Activated CD4-positive, alpha-beta memory T cell treated with anti-CD3 and anti-CD28 coated beads for 36 hours (primary cell): ENCODE data around the gene OR8D4. TPM values are rescaled to one million over a fixed set of nuclear protein-coding genes. Genes with fewer than 3 reads are reported as not detected.

ENCODE experiments used
- CTCF ChIA-PET: fragments of 350-600 bp; sonication (Branson Sonifier 250); formaldehyde crosslinking; loops from one replicate; lab custom pipeline; 2021; ENCODE audit warnings: antibody characterized with exemption, inconsistent platforms; lab: Charles Lee
- POLR2A ChIA-PET: fragments of 350-600 bp; sonication (Branson Sonifier 250); formaldehyde crosslinking; loops from one replicate; lab custom pipeline; 2021; ENCODE audit warnings: antibody characterized with exemption; lab: Charles Lee
- DNase-seq: peaks from one replicate; pipeline ENCODE4 v3.0.0-alpha.2; 2020
- H3K27ac Mint-ChIP-seq: one replicate; pipeline ENCODE4 v1.8.0; 2021; ENCODE audit warnings: mixed read lengths
- H3K27me3 Mint-ChIP-seq: one replicate; pipeline ENCODE4 v1.8.0; 2021; ENCODE audit warnings: mixed read lengths
- H3K36me3 Mint-ChIP-seq: one replicate; pipeline ENCODE4 v1.8.0; 2021; ENCODE audit warnings: mixed read lengths
- H3K4me1 Mint-ChIP-seq: one replicate; pipeline ENCODE4 v1.8.0; 2021; ENCODE audit warnings: low read depth, mixed read lengths
- H3K4me3 Mint-ChIP-seq: one replicate; pipeline ENCODE4 v1.8.0; 2021; ENCODE audit warnings: mild to moderate bottlenecking, mixed read lengths
- H3K9me3 Mint-ChIP-seq: one replicate; pipeline ENCODE4 v1.8.0; 2021; ENCODE audit warnings: mixed read lengths
- intact Hi-C: fragments of 100-400 bp; cut with micrococcal nuclease; formaldehyde crosslinking; loops from one replicate; pipeline ENCODE4 v1.15.1; 2023
- total RNA-seq, 2 experiments: library from RNA; stranded (reverse); gene quantifications; one replicate each; pipeline ENCODE4 v1.2.3, GENCODE V29; 2021

The OR8D4 gene
- total RNA-seq, 2 experiments from 2014 or later: not detected

GRCh38 chr11:123905826-123906225 lies 3.9 kb downstream of the OR8D4 start:
- H3K9me3 Mint-ChIP-seq: no peaks in the 10 kb centered on the region
- intact Hi-C loops: no loop called here
- H3K27ac Mint-ChIP-seq: no peak overlapping the region
- DNase-seq: no peak
- no peaks in the 10 kb centered on the region for H3K36me3 Mint-ChIP-seq
- H3K27me3 Mint-ChIP-seq: peaks cover 3% of the 10 kb centered on the region
- no peak overlapping the region for H3K4me3 Mint-ChIP-seq
- CTCF ChIA-PET: no interaction called here
- no peaks in the 10 kb centered on the region for H3K4me1 Mint-ChIP-seq
- POLR2A ChIA-PET: no interaction called here

- H3K27ac Mint-ChIP-seq: no peak overlapping the region
- H3K9me3 Mint-ChIP-seq: no peaks in the 10 kb centered on the region
- ChIA-PET CTCF (no interaction called here), POLR2A (no interaction called here)
- H3K4me1 Mint-ChIP-seq: no peaks in the 10 kb centered on the region
- intact Hi-C loops: no loop called here
- no peak overlapping the region for H3K4me3 Mint-ChIP-seq
- peaks cover 1% of the 10 kb centered on the region for H3K27me3 Mint-ChIP-seq
- DNase-seq: no peak
- no peaks in the 10 kb centered on the region for H3K36me3 Mint-ChIP-seq
These were observed 19.0 kb downstream of the OR8D4 start for GRCh38 chr11:123920943-123921342.

- Mint-ChIP-seq H3K4me1 (no peaks in the 10 kb centered on the region), H3K9me3 (no peaks in the 10 kb centered on the region), H3K4me3 (no peak overlapping the region), H3K27me3 (peaks cover 1% of the 10 kb centered on the region), H3K36me3 (no peaks in the 10 kb centered on the region), H3K27ac (no peak overlapping the region)
- ChIA-PET POLR2A (no interaction called here), CTCF (no interaction called here)
- no peak for DNase-seq
- intact Hi-C loops: no loop called here
These were observed 22.1 kb downstream of the OR8D4 start for GRCh38 chr11:123924027-123924426.

- Mint-ChIP-seq H3K4me1 (no peaks in the 10 kb centered on the region), H3K9me3 (no peaks in the 10 kb centered on the region), H3K36me3 (no peaks in the 10 kb centered on the region), H3K27ac (no peak within 1 kb of the TSS), H3K27me3 (no peaks in the 10 kb centered on the region), H3K4me3 (no peak within 1 kb of the TSS)
- POLR2A ChIA-PET: no interaction called here
- no peak for DNase-seq
- CTCF ChIA-PET: no interaction called here
- intact Hi-C loops: no loop called here
These were observed 37.4 kb downstream of the OR8D4 start, which contains the start of gene OR4D5 for GRCh38 chr11:123939317-123939716. Gene OR4D5 (plus strand): TSS chr11:123939617. CDS start chr11:123939617, 0 bp downstream.

- Mint-ChIP-seq H3K4me3 (no peak overlapping the region), H3K9me3 (no peaks in the 10 kb centered on the region), H3K4me1 (no peaks in the 10 kb centered on the region), H3K27me3 (no peaks in the 10 kb centered on the region), H3K27ac (no peak overlapping the region), H3K36me3 (no peaks in the 10 kb centered on the region)
- DNase-seq: no peak
- ChIA-PET POLR2A (no interaction called here), CTCF (no interaction called here)
- intact Hi-C loops: no loop called here
These were observed 40.4 kb downstream of the OR8D4 start for GRCh38 chr11:123942413-123942812.

GRCh38 chr11:123943738-123944137 lies 41.8 kb downstream of the OR8D4 start, which contains the start of gene OR6T1:
Gene OR6T1 (minus strand): TSS chr11:123943838. CDS start chr11:123943838, 0 bp downstream.
- DNase-seq: no peak
- ChIA-PET POLR2A (no interaction called here), CTCF (no interaction called here)
- Mint-ChIP-seq H3K4me3 (no peak within 1 kb of the TSS), H3K9me3 (no peaks in the 10 kb centered on the region), H3K4me1 (no peaks in the 10 kb centered on the region), H3K36me3 (no peaks in the 10 kb centered on the region), H3K27ac (no peak within 1 kb of the TSS), H3K27me3 (no peaks in the 10 kb centered on the region)
- intact Hi-C loops: no loop called here

- Mint-ChIP-seq H3K27me3 (no peaks in the 10 kb centered on the region), H3K27ac (no peak overlapping the region), H3K36me3 (no peaks in the 10 kb centered on the region), H3K9me3 (no peaks in the 10 kb centered on the region), H3K4me1 (no peaks in the 10 kb centered on the region), H3K4me3 (no peak overlapping the region)
- ChIA-PET CTCF (no interaction called here), POLR2A (no interaction called here)
- intact Hi-C loops: no loop called here
- no peak for DNase-seq
These were observed 43.2 kb downstream of the OR8D4 start for GRCh38 chr11:123945132-123945531.

- intact Hi-C loops: no loop called here
- no peak for DNase-seq
- Mint-ChIP-seq H3K27me3 (no peaks in the 10 kb centered on the region), H3K4me3 (no peak overlapping the region), H3K36me3 (no peaks in the 10 kb centered on the region), H3K9me3 (peaks cover 3% of the 10 kb centered on the region), H3K4me1 (no peaks in the 10 kb centered on the region), H3K27ac (no peak overlapping the region)
- POLR2A ChIA-PET: no interaction called here
- CTCF ChIA-PET: no interaction called here
These were observed 54.8 kb downstream of the OR8D4 start for GRCh38 chr11:123956752-123957151.

Other genes with a start within 250 kb of the OR8D4 start
- gene SCN3B, start 247.5 kb upstream of the OR8D4 start, total RNA-seq: not detected
- 1 to 10 TPM; 7.8 to 7.9 TPM for gene ZNF202, start 160.5 kb upstream of the OR8D4 start, total RNA-seq
- gene OR6X1, start 147.6 kb upstream of the OR8D4 start, total RNA-seq: not detected
- gene OR6M1, start 95.8 kb upstream of the OR8D4 start, total RNA-seq: not detected
- gene TMEM225, start 16.5 kb upstream of the OR8D4 start, total RNA-seq: not detected
- not detected for gene OR4D5, start 37.5 kb downstream of the OR8D4 start, total RNA-seq
- gene OR6T1, start 41.7 kb downstream of the OR8D4 start, total RNA-seq: not detected
- gene OR10S1, start 75.6 kb downstream of the OR8D4 start, total RNA-seq: not detected
- not detected for gene OR10G6, start 93.0 kb downstream of the OR8D4 start, total RNA-seq
- not detected for gene OR10G4, start 110.8 kb downstream of the OR8D4 start, total RNA-seq
- gene OR10G9, start 120.8 kb downstream of the OR8D4 start, total RNA-seq: not detected
- gene OR10G8, start 124.6 kb downstream of the OR8D4 start, total RNA-seq: not detected
- gene OR10G7, start 139.2 kb downstream of the OR8D4 start, total RNA-seq: not detected
- 1 to 10 TPM; 6.9 to 7.5 TPM for gene VWA5A, start 213.3 kb downstream of the OR8D4 start, total RNA-seq